ENCODE data around the gene KCNA3.

Gene KCNA3

DNA sequence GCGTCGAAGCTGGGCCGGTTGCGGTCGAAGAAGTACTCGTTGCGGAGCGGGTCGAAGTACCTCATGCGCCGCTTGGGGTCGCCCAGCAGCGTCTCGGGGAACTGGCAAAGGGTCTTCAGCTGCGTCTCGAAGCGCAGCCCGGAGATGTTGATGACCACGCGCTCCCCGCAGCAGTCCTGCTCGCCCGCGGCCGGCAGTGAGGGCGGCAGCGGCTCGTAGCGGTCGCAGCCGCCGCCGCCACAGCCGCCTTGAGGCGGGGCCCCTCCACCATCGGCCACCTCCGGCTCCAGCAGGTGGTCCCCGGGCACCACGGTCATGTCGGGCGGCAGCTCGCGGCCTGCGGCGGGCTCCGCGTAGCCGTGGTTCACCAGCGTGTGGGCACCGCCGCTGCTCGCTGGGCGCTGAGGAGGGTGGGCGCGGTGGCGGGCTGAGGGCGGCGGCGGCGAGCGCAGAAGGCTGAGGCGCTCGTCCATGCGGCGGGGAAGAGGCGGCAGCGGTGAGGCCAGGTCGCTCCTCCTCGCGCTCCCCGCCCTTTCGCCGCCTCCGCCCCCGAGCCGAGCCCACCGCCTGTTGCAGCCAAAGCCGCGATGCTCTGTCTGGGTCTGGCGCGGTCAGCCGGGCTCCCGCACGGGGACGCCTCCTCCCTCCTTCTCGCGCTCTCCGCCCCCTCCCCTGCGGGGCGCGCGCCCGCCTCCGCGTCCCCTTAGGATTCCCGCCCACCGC lies at the start of gene KCNA3:
Gene KCNA3 (minus strand): TSS at position 604 of the 723 bp plus-strand sequence. CDS start 131 bp downstream, at position 473.
- DNase-seq: no peak

DNA sequence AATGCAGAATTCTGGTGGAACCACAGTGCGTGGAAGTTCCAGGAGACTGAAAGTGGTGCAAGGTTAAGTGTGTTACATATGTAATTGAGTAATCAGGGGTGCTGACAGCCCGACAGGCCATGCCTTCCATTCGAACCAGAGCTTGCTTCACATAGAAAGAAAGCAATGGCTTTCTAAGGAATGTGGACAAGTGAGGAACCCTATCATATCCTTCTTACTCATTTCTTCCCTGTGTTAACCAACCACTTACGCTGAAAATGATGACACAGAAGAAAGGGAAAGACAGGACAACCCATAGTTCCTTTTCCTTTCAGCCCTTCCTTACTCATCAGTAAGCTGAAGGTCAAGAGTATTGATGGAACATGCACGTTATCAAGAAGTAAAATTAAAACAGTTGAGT lies 48.1 kb upstream of the KCNA3 start:
- no peak for DNase-seq

GRCh38 chr1:110719908-110720307 lies 45.2 kb upstream of the KCNA3 start:
- DNase-seq: no peak

GRCh38 chr1:110718452-110718851 lies 43.7 kb upstream of the KCNA3 start:
- no peak for DNase-seq

DNA sequence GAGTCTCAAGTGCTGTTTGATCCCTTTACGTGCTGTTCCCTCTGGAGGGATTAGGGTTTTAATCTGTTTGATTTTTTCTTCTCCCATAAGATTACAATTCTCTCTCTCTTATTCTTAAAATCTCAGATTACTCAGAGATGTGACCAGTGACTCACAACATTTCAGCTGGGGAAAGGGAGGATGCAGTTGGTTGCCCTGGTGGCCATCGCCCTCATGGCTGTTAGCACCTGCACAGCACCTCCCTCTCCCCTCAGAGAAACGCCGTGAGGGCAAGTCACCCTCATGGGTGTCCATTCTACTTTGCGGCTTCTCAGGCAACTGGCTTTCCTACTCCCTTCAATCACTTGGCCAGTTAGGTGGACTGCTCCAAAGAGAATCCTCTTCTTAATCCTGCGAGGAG lies 42.4 kb upstream of the KCNA3 start:
- no peak for DNase-seq

DNA sequence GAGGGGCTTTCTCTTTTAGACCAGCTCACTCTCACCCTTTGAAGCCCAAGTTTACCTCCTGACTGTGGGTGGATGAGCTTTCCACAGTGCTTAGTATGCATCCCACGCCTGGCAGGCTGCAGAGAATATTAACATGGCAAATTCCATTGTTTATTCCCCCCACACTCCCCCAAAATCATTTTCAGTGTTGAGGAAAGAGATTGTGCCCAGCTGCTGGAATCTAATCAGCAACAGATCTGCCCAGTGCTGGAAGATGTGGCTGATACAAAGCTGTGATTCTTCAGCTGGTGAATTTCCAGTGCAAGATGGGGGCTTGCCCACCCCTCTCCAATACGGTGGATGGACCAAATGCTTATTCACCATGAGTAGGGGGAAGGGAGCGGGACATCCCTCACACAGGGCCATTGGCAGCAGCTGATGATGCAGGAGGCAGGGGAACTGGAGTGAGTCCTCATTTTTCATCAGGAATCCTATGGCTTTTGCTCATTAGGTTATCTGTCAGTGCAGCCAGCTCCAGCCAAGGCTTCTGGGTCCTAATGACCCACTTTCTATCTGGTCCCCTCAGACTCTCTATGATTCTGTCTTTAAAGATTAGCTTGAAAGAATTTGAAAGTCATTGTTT lies 39.7 kb upstream of the KCNA3 start:
- DNase-seq: no peak

GRCh38 chr1:110713221-110713620 lies 38.5 kb upstream of the KCNA3 start:
- DNase-seq: no peak

DNA sequence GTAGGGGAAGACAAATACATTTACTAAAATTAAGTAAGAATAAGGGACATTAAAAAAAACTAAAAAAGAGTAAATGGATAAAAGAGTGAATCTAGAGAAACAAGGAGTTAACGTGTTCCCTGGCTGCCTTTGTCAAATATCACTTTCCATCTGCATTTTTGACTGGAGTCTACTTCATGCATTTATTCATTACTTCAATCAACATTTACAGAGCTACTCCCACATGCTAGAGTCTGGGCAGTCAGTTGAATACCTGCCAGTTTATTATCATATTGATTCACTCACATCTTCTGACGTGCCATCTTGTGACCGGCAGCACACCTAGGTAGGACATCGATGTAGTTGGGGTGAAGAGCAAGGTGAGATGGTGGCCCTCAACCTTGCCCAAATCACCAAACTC lies 35.6 kb upstream of the KCNA3 start:
- DNase-seq: no peak

- no peak for DNase-seq
Observed at GRCh38 chr1:110708974-110709440, 34.3 kb upstream of the KCNA3 start.

DNA sequence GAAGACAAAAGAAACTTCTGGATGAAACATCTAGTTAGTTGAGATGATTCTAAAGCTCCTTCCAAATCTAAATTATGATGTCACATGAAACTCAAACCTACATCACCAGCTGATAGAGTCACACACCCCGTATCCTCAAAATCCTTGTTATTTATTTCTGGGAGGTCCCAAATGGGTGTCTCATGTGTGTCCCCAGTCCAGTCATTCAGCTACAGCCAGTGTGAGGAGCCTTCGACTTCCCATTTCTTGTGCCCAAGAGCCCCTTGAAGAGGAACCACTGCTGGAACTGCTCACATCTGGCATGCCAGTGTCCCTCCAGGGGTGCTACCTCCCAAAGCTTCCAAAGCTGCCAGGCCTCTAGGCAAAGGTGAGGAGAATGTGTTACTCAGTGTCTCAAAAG lies 32.5 kb upstream of the KCNA3 start:
- no peak for DNase-seq

DNA sequence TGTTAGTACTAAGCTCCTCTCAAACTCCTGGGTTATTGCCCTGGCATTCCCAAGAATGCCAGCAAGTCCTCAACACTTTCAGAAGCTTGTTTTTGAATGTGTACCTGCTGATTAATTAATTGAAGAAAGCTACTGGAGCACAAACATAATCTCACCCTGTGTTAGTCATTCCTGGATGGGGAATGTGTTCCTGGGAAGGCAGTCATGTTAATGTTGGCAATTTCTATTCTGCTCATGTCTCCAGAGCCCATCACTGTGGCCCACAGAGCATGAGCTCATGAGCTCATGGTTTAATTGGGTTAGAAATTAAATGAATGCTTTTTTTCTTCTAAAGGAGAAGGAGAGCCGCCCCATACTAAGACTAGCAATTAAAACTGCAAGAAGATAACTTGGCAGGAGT lies 31.9 kb upstream of the KCNA3 start:
- DNase-seq: no peak

DNA sequence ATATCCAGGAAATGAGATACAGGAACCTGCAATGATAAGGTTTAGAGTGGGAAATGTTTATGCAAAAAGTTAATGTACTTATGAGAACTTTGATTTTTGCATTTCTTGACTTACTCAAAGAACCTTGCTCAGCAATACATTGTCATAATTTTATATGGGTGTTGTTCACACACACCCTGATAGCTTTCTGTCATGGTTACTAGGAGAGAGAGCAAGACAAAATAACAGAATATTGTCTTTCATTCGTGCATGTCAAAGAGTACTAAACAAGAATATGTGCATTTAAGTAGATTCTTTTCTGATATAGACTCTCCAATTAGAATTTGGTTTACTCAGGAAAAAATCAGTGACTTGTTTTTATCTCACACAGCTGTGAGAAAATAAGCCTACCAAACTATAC lies 27.5 kb upstream of the KCNA3 start:
- DNase-seq: no peak

- DNase-seq: no peak
Observed at GRCh38 chr1:110700767-110701166, 26.0 kb upstream of the KCNA3 start.

DNA sequence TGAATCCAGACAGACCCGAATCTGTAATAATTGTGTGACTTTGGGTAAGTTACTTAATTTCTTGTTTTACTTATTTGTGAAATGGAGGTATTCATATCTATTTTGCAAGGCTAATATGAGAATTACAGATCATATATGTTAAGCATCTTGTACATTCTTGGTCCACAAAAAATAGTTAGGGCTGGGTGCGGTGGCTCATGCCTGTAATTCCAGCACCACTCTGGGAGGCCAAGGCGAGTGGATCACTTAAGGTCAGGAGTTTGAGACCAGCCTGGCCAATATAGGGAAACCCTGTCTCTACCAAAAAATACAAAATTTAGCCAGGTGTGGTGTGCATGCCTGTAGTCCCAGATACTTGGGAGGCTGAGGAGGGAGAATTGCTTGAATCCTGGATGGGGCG lies 22.9 kb upstream of the KCNA3 start:
- no peak for DNase-seq

DNA sequence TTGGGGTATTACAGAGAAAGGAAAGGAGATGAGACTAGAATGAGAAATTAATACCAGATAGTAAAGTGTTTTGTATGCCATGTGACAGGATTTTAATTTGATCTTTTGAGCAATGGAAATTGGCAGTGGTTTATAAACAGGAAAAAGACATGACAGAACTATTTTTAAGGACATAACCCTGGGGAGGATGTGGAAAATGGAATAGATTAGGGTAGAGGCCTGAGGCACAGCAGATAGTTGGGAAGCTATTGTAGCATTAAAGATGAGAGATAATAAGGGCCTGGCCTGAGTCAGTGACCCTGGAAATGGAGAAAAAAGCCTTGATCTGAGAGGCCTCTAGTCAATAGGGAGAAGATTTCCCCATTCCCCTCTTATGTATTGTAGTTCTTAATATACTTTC lies 22.1 kb upstream of the KCNA3 start:
- no peak for DNase-seq

DNA sequence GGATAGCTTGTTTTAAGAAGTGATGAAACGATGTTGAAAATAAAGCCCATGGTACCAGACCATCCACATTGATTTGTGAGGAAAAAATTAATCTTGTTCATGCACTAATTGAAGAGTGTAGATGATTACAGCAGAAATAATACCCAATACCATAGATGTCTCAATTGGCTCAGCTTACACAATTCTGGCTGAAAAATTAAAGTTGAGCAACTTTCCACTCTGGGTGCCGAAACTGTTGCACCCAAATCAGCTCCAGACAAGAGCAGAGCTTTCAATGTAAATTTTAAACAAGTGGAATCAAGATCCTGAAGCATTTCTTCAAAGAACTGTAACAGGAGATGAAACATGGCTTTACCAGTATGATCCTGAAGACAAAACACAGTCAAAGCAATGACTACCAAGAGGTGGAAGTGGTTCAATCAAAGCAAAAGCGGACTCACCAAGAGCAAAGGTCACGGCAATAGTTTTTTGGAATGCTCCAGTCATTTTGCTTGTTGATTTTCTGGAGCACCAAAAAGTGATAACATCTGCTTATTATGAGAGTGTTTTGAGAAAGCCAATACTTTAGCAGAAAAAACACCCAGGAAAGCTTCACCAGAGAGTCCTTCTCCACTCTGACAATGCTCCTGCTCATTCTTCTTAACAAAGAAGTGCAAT lies 16.1 kb upstream of the KCNA3 start:
- DNase-seq: no peak

- no peak for DNase-seq
Observed at GRCh38 chr1:110689868-110690267, 15.1 kb upstream of the KCNA3 start.

DNA sequence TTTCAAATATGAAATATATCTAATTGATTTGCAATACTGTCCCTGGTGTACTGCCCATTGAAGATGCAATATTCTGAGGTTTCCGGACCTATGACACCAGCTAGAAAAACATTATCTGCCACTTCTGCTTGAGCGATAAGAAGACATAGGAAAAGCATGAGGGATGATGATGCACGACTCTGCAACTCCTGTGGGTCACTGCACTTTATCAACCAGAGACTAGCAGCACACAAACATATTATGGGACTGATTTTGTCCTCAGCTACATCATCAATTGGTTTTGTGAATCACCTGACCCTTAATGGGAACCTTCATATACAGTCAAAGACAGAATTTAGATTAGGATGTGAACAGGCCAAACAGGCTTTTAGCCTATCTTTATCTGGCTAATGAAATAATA lies 13.8 kb upstream of the KCNA3 start:
- no peak for DNase-seq

GRCh38 chr1:110687250-110687649 lies 12.5 kb upstream of the KCNA3 start:
- DNase-seq: no peak

GRCh38 chr1:110686188-110686587 lies 11.4 kb upstream of the KCNA3 start:
- no peak for DNase-seq

GRCh38 chr1:110684491-110684890 lies 9.8 kb upstream of the KCNA3 start:
- no peak for DNase-seq

DNA sequence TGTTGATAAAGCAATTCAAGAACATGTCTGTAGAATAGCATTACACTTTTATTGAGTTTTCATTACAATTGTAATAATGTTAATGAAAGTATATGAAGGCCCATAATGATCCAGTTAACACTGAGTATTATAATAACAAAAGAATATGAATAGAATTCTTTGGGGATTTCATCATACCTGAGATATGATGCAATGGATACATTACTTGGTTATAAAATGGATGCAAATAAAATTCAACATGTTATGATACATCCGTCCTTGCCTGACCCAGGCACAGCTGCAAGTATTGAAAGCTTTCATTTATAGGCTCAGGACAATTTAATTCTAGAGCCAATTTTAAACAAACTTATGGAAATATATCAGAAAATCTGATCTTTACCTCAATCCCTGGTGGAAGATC lies 8.2 kb upstream of the KCNA3 start:
- no peak for DNase-seq

DNA sequence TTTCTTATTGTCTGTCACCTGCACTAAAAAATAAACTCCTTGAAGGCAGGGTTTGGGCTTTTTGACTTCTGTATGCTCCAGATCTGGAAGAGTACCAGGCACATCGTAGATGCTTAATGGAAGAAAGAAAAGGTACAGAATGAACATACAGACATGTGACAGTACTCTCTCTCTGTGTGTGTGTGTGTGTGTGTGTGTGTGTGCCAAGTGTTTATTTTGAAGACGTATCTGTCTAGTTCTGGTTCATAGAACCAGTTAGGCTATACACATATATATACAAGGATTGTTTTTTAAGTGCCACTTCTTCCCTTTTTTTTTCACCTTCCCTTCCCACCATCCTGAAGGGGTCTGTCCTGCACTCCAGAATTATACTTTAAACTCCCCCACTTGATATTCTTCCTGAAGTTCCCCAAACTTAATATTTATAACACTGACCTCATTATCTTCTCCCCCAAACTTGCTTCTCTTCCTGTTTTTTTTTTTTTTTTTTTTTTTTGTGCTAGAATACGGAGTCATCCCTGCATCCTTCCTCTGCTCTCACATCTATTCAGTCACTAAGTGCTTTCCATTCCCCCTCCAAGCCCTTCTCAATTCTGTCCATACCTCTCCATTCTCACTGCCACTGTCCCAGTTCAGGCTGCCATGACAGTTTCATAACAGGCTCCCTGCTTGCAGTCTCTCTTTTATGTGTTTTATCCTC lies 5.4 kb upstream of the KCNA3 start:
- no peak for DNase-seq

GRCh38 chr1:110677526-110677925 lies 2.8 kb upstream of the KCNA3 start:
- DNase-seq: no peak

Measured in GF-D8 (cell line).